Esophagus muscularis mucosa (tissue), 4 donors: Measurements from ENCODE around the gene ARID5B. TPM values are rescaled to one million over a fixed set of nuclear protein-coding genes. Genes with fewer than 3 reads are reported as not detected.

Experiments
- DNase-seq: peaks from one replicate; pipeline ENCODE4 v3.0.0-alpha.2; 2017; ENCODE audit errors: extremely low spot score
- H3K27ac ChIP-seq, 4 donors: fragments of 200-600 bp; sonication (generic); replicated peaks in 1 of 4; 1 replicate in 3 of 4; 2 replicates in 1 of 4; pipeline ENCODE4 v1.5.1; 2016 to 2019; ENCODE audit warnings: mild to moderate bottlenecking in 1 of 4
- H3K27me3 ChIP-seq, 4 donors: fragments of 200-600 bp; sonication (generic); one replicate each; pipeline versions ENCODE4 v1.5.1 to v1.6.0; 2016 to 2019
- H3K36me3 ChIP-seq, 4 donors: fragments of 200-600 bp; sonication (generic); one replicate each; pipeline ENCODE4 v1.5.1; 2016 to 2019
- H3K4me1 ChIP-seq, 4 donors: fragments of 200-600 bp; sonication (generic); one replicate each; pipeline ENCODE4 v1.5.1; 2016 to 2019
- H3K4me3 ChIP-seq, 4 donors: fragments of 200-600 bp; sonication (generic); 1 replicate in 2 of 4; 2 replicates in 2 of 4; pipeline ENCODE4 v1.5.1; 2016 to 2019; ENCODE audit warnings: mild to moderate bottlenecking in 4 of 4, moderate library complexity in 1 of 4
- H3K9me3 ChIP-seq, 4 donors: fragments of 200-600 bp; sonication (generic); 1 replicate in 3 of 4; 2 replicates in 1 of 4; pipeline ENCODE4 v1.5.1; 2016 to 2019
- CTCF ChIP-seq, 3 experiments: fragments of 200-600 bp in 2 of 3; fragments of 450-650 bp in 1 of 3; sonication (generic) in 2 of 3; IDR thresholded peaks; one replicate each; pipeline ENCODE4 v1.5.1; 2017 to 2019; ENCODE audit warnings: antibody characterized with exemption in 3 of 3, mild to moderate bottlenecking in 2 of 3, moderate library complexity in 1 of 3
- EP300 ChIP-seq: sonication (generic); formaldehyde crosslinking; IDR thresholded peaks from one replicate; pipeline ENCODE4 v1.6.1; 2017; ENCODE audit warnings: antibody characterized with exemption
- POLR2A ChIP-seq: fragments of 450-650 bp; IDR thresholded peaks from one replicate; pipeline ENCODE4 v1.6.1; 2017; ENCODE audit warnings: antibody characterized with exemption, moderate library complexity, mild to moderate bottlenecking, low read depth
- POLR2AphosphoS5 ChIP-seq, 2 donors: sonication (generic); formaldehyde crosslinking; IDR thresholded peaks; one replicate each; pipeline ENCODE4 v1.6.1; 2017; ENCODE audit warnings: antibody characterized with exemption in 2 of 2
- WGBS: methylation state at CpG from one replicate; pipeline ENCODE4 v1.1.5; 2018; 5-methylcytosine and 5-hydroxymethylcytosine counted together
- intact Hi-C: fragments of 100-400 bp; cut with DNase I; formaldehyde crosslinking; loops from one replicate; pipeline ENCODE4 v1.15.1; 2023
- total RNA-seq, 4 donors: library from RNA; depleted of rRNA; stranded (reverse); fragments of >200 nt; gene quantifications; one replicate each; pipeline versions ENCODE4 v1.1.0 to v1.2.1, GENCODE V29; 2016

ARID5B gene
- total RNA-seq, 4 donors from 2014 or later: 33.6 to 150 (median 64.9) TPM

- TF ChIP-seq CTCF (IDR thresholded peaks at IDR 0.05) (no peak), POLR2AphosphoS5 (IDR thresholded peaks at IDR 0.05) (no peak), EP300 (no peak), POLR2A (no peak)
- Histone ChIP-seq H3K27ac (peak overlapping the region; percentile 58 to 66 (median 64)), H3K4me3 (peak overlapping the region in 3 of 4 donors; percentile 26 to 36 (median 26)), H3K36me3 (no peaks in the 10 kb centered on the region), H3K27me3 (no peaks in the 10 kb centered on the region), H3K9me3 (no peaks in the 10 kb centered on the region), H3K4me1 (peaks cover 16 to 33% (median 27%) of the 10 kb centered on the region in 4 donors)
- intact Hi-C loops: no loop called here
- DNase-seq: no peak
- WGBS: 31% methylated on average over 3 of the region's 3 CpGs
Measured at GRCh38 chr10:61964059-61964709, 62.7 kb downstream of the ARID5B start.

DNA sequence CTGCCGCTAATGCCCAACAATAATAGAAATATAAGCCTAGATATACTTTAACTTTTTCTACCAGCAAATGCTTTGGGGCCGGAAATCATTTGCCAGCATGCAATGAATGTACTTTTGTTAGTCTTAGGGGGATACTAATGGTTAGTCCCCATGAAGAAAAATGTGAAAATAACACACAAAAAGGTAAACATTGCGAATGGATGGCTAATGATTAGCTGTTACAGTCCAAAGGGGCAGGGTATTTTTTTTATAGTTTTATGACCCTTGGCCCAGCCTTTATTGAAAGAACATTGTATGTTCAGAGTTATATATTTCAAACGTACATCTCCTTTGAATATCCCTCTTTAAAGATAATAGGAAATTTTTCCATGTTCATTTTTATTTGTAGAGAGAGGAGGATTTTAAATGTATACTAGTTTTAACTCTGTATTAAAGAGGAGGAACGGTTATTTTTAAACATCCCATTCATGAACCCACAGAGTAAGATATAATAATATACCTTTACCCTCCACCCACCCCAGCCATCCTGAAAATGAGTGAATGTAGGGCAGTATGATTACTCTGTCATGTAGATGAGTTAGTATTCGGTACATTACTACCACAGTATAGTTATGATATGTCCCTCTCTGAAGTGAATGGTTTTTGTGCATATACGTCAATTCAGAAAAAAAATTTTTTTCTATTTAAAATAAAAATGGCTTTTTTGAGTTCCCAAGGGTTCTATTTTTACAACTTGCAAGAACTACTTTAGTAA lies 63.6 kb downstream of the ARID5B start:
- no peak for TF ChIP-seq CTCF (IDR thresholded peaks at IDR 0.05)
- TF ChIP-seq EP300: no peak
- no peak for TF ChIP-seq POLR2AphosphoS5 (IDR thresholded peaks at IDR 0.05)
- TF ChIP-seq POLR2A: no peak
- H3K27ac ChIP-seq: peak overlapping the region; percentile 58 to 66 (median 64)
- H3K9me3 ChIP-seq: no peaks in the 10 kb centered on the region
- H3K36me3 ChIP-seq: no peaks in the 10 kb centered on the region
- no peak overlapping the region for H3K4me3 ChIP-seq
- DNase-seq: no peak
- no peaks in the 10 kb centered on the region for H3K27me3 ChIP-seq
- intact Hi-C loops: no loop called here
- peaks cover 18 to 37% (median 29%) of the 10 kb centered on the region in 4 donors for H3K4me1 ChIP-seq
- WGBS: 76% methylated on average over 7 of the region's 7 CpGs

- Histone ChIP-seq H3K27ac (no peak overlapping the region), H3K27me3 (no peaks in the 10 kb centered on the region), H3K4me1 (peaks cover 20 to 39% (median 32%) of the 10 kb centered on the region in 4 donors), H3K36me3 (no peaks in the 10 kb centered on the region), H3K9me3 (no peaks in the 10 kb centered on the region), H3K4me3 (no peak overlapping the region)
- 69% methylated on average over 3 of the region's 3 CpGs for WGBS
- no peak for DNase-seq
- no peak for TF ChIP-seq POLR2A
- intact Hi-C loops: no loop called here
Measured at GRCh38 chr10:61965703-61966395, 64.3 kb downstream of the ARID5B start.

GRCh38 chr10:61967298-61967697 lies 65.8 kb downstream of the ARID5B start:
- Histone ChIP-seq H3K4me3 (no peak overlapping the region), H3K27me3 (no peaks in the 10 kb centered on the region), H3K4me1 (peaks cover 28 to 48% (median 39%) of the 10 kb centered on the region in 4 donors), H3K36me3 (no peaks in the 10 kb centered on the region), H3K9me3 (no peaks in the 10 kb centered on the region), H3K27ac (no peak overlapping the region)
- intact Hi-C loops: no loop called here
- TF ChIP-seq CTCF (IDR thresholded peaks at IDR 0.05) (no peak), POLR2A (no peak), POLR2AphosphoS5 (IDR thresholded peaks at IDR 0.05) (no peak), EP300 (no peak)
- DNase-seq: no peak
- WGBS: 94% methylated on average over 4 of the region's 4 CpGs
